Measurements from ENCODE around the gene ZFP36L1. TPM values are rescaled to one million over a fixed set of nuclear protein-coding genes. Genes with fewer than 3 reads are reported as not detected.

Gene ZFP36L1
- polyA plus RNA-seq, 1 donor from 2014 or later: 0.48 TPM

- no peaks in the 10 kb centered on the region for H3F3A ChIP-seq (ENCODE audit: insufficient read depth, low read length, poor library complexity, severe bottlenecking)
- H3K9me3 ChIP-seq (ENCODE audit: low read length): no peaks in the 10 kb centered on the region
- no peak overlapping the region for H2AFZ ChIP-seq (ENCODE audit: low read depth, low read length)
- H3K9me2 ChIP-seq (ENCODE audit: insufficient read depth, low read length): no peaks in the 10 kb centered on the region
- no peaks in the 10 kb centered on the region for H3K27me3 ChIP-seq (ENCODE audit: insufficient read depth, low read depth, low read length)
- no peak overlapping the region for H3K9ac ChIP-seq (ENCODE audit: low read length)
- no peak for TF ChIP-seq POLR2AphosphoS5 (IDR thresholded peaks at IDR 0.05)
- TF ChIP-seq SMC3 (conservative IDR thresholded peaks at IDR 0.05; ENCODE audit: poor library complexity): no peak
- TF ChIP-seq TAF1 (IDR thresholded peaks at IDR 0.05; ENCODE audit: low read depth): no peak
- TF ChIP-seq EZH2 (IDR thresholded peaks at IDR 0.05; ENCODE audit: borderline replicate concordance, insufficient read depth, low read length, poor library complexity, severe bottlenecking): no peak
- TF ChIP-seq MXI1 (conservative IDR thresholded peaks at IDR 0.05; ENCODE audit: poor library complexity, severe bottlenecking): no peak
- TF ChIP-seq EP300 (conservative IDR thresholded peaks at IDR 0.05; ENCODE audit: poor library complexity, severe bottlenecking): no peak
- no peak for TF ChIP-seq REST (IDR thresholded peaks at IDR 0.05; ENCODE audit: borderline replicate concordance)
- TF ChIP-seq CTCF (IDR thresholded peaks at IDR 0.05; ENCODE audit: poor library complexity, severe bottlenecking): no peak
- no peak for TF ChIP-seq RAD21 (conservative IDR thresholded peaks at IDR 0.05)
- H3K79me2 ChIP-seq (replicated peaks; ENCODE audit: insufficient read depth, low read length): no peaks in the 10 kb centered on the region
- no peak overlapping the region for H3K4me2 ChIP-seq (ENCODE audit: low read length)
- H3K27ac ChIP-seq (ENCODE audit: low read length): no peak overlapping the region
- H3K4me3 ChIP-seq (ENCODE audit: low read length): no peak overlapping the region
- no peaks in the 10 kb centered on the region for H4K20me1 ChIP-seq (ENCODE audit: insufficient read depth)
- no peaks in the 10 kb centered on the region for H3K36me3 ChIP-seq (ENCODE audit: insufficient read depth, low read length)
Measured at GRCh38 chr14:68808696-68809480, 16.0 kb upstream of the ZFP36L1 start.

GRCh38 chr14:68807987-68808386 lies 15.1 kb upstream of the ZFP36L1 start:
- Histone ChIP-seq H3K27ac (ENCODE audit: low read length) (no peak overlapping the region), H3K9me2 (ENCODE audit: insufficient read depth, low read length) (no peaks in the 10 kb centered on the region)

More at GRCh38 chr14:68807987-68808386, 15.1 kb upstream of the ZFP36L1 start:
- Histone ChIP-seq H3K9ac (ENCODE audit: low read length) (no peak overlapping the region), H4K20me1 (ENCODE audit: insufficient read depth) (no peaks in the 10 kb centered on the region), H2AFZ (ENCODE audit: low read depth, low read length) (no peak overlapping the region), H3K79me2 (replicated peaks; ENCODE audit: insufficient read depth, low read length) (no peaks in the 10 kb centered on the region), H3K4me3 (ENCODE audit: low read length) (no peak overlapping the region), H3K36me3 (ENCODE audit: insufficient read depth, low read length) (no peaks in the 10 kb centered on the region), H3K9me3 (ENCODE audit: low read length) (no peaks in the 10 kb centered on the region), H3F3A (ENCODE audit: insufficient read depth, low read length, poor library complexity, severe bottlenecking) (no peaks in the 10 kb centered on the region), H3K27me3 (ENCODE audit: insufficient read depth, low read depth, low read length) (no peaks in the 10 kb centered on the region), H3K4me2 (ENCODE audit: low read length) (no peak overlapping the region)
- TF ChIP-seq EP300 (conservative IDR thresholded peaks at IDR 0.05; ENCODE audit: poor library complexity, severe bottlenecking): no peak
- no peak for TF ChIP-seq REST (IDR thresholded peaks at IDR 0.05; ENCODE audit: borderline replicate concordance)
- no peak for TF ChIP-seq MXI1 (conservative IDR thresholded peaks at IDR 0.05; ENCODE audit: poor library complexity, severe bottlenecking)
- TF ChIP-seq TAF1 (IDR thresholded peaks at IDR 0.05; ENCODE audit: low read depth): no peak
- TF ChIP-seq CTCF (IDR thresholded peaks at IDR 0.05; ENCODE audit: poor library complexity, severe bottlenecking): no peak
- TF ChIP-seq RAD21 (conservative IDR thresholded peaks at IDR 0.05): no peak
- no peak for TF ChIP-seq SMC3 (conservative IDR thresholded peaks at IDR 0.05; ENCODE audit: poor library complexity)
- no peak for TF ChIP-seq EZH2 (IDR thresholded peaks at IDR 0.05; ENCODE audit: borderline replicate concordance, insufficient read depth, low read length, poor library complexity, severe bottlenecking)

Data from neural cell (in vitro differentiated cells).